ENCODE data around the gene HJV.

HJV gene

GRCh38 chr1:145977486-145978470 is 43.8 kb downstream of the HJV start:
- TF ChIP-seq, protein P1, sequence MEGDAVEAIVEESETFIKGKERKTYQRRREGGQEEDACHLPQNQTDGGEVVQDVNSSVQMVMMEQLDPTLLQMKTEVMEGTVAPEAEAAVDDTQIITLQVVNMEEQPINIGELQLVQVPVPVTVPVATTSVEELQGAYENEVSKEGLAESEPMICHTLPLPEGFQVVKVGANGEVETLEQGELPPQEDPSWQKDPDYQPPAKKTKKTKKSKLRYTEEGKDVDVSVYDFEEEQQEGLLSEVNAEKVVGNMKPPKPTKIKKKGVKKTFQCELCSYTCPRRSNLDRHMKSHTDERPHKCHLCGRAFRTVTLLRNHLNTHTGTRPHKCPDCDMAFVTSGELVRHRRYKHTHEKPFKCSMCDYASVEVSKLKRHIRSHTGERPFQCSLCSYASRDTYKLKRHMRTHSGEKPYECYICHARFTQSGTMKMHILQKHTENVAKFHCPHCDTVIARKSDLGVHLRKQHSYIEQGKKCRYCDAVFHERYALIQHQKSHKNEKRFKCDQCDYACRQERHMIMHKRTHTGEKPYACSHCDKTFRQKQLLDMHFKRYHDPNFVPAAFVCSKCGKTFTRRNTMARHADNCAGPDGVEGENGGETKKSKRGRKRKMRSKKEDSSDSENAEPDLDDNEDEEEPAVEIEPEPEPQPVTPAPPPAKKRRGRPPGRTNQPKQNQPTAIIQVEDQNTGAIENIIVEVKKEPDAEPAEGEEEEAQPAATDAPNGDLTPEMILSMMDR (IDR thresholded peaks at IDR 0.05; ENCODE audit: insufficient read depth, low read depth, low read length, missing control alignments), result peak; percentile 88
- H3K4me3 ChIP-seq (ENCODE audit: low read length), result no peak overlapping the region

GRCh38 chr1:145977016-145977415 is 44.5 kb downstream of the HJV start:
- no peak for DNase-seq (ENCODE audit: low read depth)
- H3K4me3 ChIP-seq (ENCODE audit: low read length), result no peak overlapping the region
- TF ChIP-seq, protein P1 (IDR thresholded peaks at IDR 0.05; ENCODE audit: insufficient read depth, low read depth, low read length, missing control alignments), result no peak

More at GRCh38 chr1:145977486-145978470, 43.8 kb downstream of the HJV start:
- DNase-seq (ENCODE audit: low read depth), result peak; percentile 84

DNA sequence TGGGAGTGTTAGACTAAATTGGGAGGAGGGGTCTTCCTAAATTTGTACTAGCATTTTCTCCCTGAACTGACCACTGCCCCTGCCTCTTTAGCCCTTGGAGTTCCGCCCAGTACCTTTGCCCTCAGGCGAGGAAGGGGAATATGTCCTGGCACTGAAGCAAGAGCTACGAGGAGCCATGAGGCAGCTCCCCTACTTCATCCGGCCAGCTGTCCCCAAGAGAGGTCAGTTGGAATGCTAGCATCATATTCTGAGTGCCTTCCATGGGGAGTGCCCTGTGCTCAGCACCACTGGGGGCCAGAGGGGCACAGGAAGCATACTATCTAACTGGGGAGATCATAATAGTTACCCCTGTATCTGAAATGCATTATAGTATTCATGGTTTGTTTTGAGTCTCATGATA is 46.3 kb downstream of the HJV start:
- DNase-seq (ENCODE audit: low read depth), result no peak
- no peak overlapping the region for H3K4me3 ChIP-seq (ENCODE audit: low read length)
- TF ChIP-seq, protein P1 (IDR thresholded peaks at IDR 0.05; ENCODE audit: insufficient read depth, low read depth, low read length, missing control alignments), result no peak

DNA sequence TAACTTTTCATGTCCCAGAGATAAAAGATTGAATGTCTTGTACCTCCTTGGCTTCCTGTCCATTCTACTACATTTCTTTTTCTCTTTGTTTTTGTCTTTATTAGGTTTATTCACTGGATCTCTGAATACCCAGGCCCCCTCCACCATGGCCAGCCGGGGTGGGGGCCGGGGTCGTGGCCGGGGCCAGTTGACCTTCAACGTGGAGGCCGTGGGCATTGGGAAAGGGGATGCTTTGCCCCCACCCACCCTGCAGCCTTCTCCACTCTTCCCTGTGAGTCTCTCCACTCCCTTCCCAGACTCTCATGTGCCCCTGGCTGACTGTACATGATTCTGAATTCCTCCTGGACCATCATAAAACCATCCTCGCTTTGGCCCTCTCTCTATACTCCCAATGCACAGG is 46.8 kb downstream of the HJV start:
- H3K4me3 ChIP-seq (ENCODE audit: low read length), result no peak overlapping the region
- no peak for DNase-seq (ENCODE audit: low read depth)
- TF ChIP-seq, protein P1 (IDR thresholded peaks at IDR 0.05; ENCODE audit: insufficient read depth, low read depth, low read length, missing control alignments), result no peak

DNA sequence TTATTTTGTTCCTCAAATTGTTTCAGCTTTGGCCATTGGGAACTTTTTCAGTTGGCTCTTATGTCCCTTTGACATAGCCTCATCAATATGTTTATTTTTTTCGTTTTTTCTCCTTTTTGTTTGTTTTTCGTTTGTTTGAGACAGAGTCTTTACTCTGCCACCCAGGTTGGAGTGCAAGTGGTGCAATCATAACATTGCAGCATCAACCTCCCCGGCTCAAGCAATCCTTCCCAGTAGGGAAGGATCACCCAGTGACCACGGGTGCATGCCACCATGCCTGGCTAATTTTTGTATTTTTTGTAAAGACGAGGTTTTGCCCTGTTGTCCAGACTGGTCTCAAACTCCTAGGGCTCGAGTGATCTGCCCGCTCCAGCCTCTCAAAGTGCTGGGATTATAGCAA is 49.0 kb downstream of the HJV start:
- no peak for DNase-seq (ENCODE audit: low read depth)
- TF ChIP-seq, protein P1 (IDR thresholded peaks at IDR 0.05; ENCODE audit: insufficient read depth, low read depth, low read length, missing control alignments), result no peak
- no peak overlapping the region for H3K4me3 ChIP-seq (ENCODE audit: low read length)
